ENCODE measurements around the gene DTL. TPM values are rescaled to one million over a fixed set of nuclear protein-coding genes. Genes with fewer than 3 reads are reported as not detected.

DTL gene
- total RNA-seq, 2 experiments from 2014 or later = 86.2 to 97.2 TPM

- Mint-ChIP-seq H3K4me1 (peaks cover 3% of the 10 kb centered on the region), H3K9me3 (ENCODE audit: low read depth) (no peaks in the 10 kb centered on the region), H3K4me3 (no peak overlapping the region), H3K27me3 (no peaks in the 10 kb centered on the region), H3K36me3 (peaks cover 35% of the 10 kb centered on the region), H3K27ac (no peak overlapping the region)
- CTCF ChIA-PET = interaction anchor here (1.9 kb wide), 1 partner anchor 349 kb away, joined by 4 read pairs; no protein-coding TSS in a partner anchor
- ATAC-seq = no peak
- DNase-seq = no peak
Observed at GRCh38 chr1:212108187-212108586, 72.6 kb downstream of the DTL start.

GRCh38 chr1:212108981-212109380 is 73.4 kb downstream of the DTL start:
- CTCF ChIA-PET = no interaction called here
- Mint-ChIP-seq H3K27ac (no peak overlapping the region), H3K4me1 (peaks cover 3% of the 10 kb centered on the region), H3K27me3 (no peaks in the 10 kb centered on the region), H3K4me3 (no peak overlapping the region), H3K36me3 (peaks cover 30% of the 10 kb centered on the region), H3K9me3 (ENCODE audit: low read depth) (no peaks in the 10 kb centered on the region)
- DNase-seq (no peak), ATAC-seq (no peak)

GRCh38 chr1:212109728-212110127 is 74.2 kb downstream of the DTL start:
- H3K36me3 Mint-ChIP-seq = peaks cover 24% of the 10 kb centered on the region
- no peak for DNase-seq
- H3K27ac Mint-ChIP-seq = no peak overlapping the region
- H3K9me3 Mint-ChIP-seq (ENCODE audit: low read depth) = no peaks in the 10 kb centered on the region
- CTCF ChIA-PET = no interaction called here
- H3K4me1 Mint-ChIP-seq = peaks cover 3% of the 10 kb centered on the region
- ATAC-seq = no peak
- H3K27me3 Mint-ChIP-seq = no peaks in the 10 kb centered on the region
- H3K4me3 Mint-ChIP-seq = no peak overlapping the region

GRCh38 chr1:212110617-212111016 is 75.1 kb downstream of the DTL start:
- Mint-ChIP-seq H3K36me3 (peaks cover 18% of the 10 kb centered on the region), H3K4me3 (no peak overlapping the region), H3K9me3 (ENCODE audit: low read depth) (no peaks in the 10 kb centered on the region), H3K27me3 (no peaks in the 10 kb centered on the region), H3K4me1 (peaks cover 3% of the 10 kb centered on the region), H3K27ac (no peak overlapping the region)
- DNase-seq (no peak), ATAC-seq (no peak)
- CTCF ChIA-PET = no interaction called here

- no peak overlapping the region for H3K4me3 Mint-ChIP-seq
- DNase-seq = no peak
- no peaks in the 10 kb centered on the region for H3K27me3 Mint-ChIP-seq
- no peaks in the 10 kb centered on the region for H3K9me3 Mint-ChIP-seq (ENCODE audit: low read depth)
- CTCF ChIA-PET = no interaction called here
- H3K36me3 Mint-ChIP-seq = peaks cover 11% of the 10 kb centered on the region
- ATAC-seq = no peak
- H3K27ac Mint-ChIP-seq = no peak overlapping the region
- H3K4me1 Mint-ChIP-seq = peaks cover 3% of the 10 kb centered on the region
Observed at GRCh38 chr1:212111536-212111935, 76.0 kb downstream of the DTL start.

GRCh38 chr1:212113706-212114105 is 78.2 kb downstream of the DTL start:
- H3K4me1 Mint-ChIP-seq = peaks cover under 1% of the 10 kb centered on the region
- H3K36me3 Mint-ChIP-seq = peaks cover 7% of the 10 kb centered on the region
- no peak overlapping the region for H3K27ac Mint-ChIP-seq
- DNase-seq (no peak), ATAC-seq (no peak)
- no peak overlapping the region for H3K4me3 Mint-ChIP-seq
- H3K9me3 Mint-ChIP-seq (ENCODE audit: low read depth) = no peaks in the 10 kb centered on the region
- no peaks in the 10 kb centered on the region for H3K27me3 Mint-ChIP-seq
- CTCF ChIA-PET = no interaction called here

GRCh38 chr1:212118167-212118871 is 82.8 kb downstream of the DTL start:
- Mint-ChIP-seq H3K9me3 (ENCODE audit: low read depth) (no peaks in the 10 kb centered on the region), H3K4me3 (no peak overlapping the region), H3K27ac (no peak overlapping the region), H3K4me1 (peaks cover 18% of the 10 kb centered on the region), H3K36me3 (peaks cover 7% of the 10 kb centered on the region), H3K27me3 (no peaks in the 10 kb centered on the region)
- DNase-seq = no peak
- CTCF ChIA-PET = interaction anchor here (0.8 to 1.6 kb wide), 3 partner anchors 16 to 166 kb away, joined by 3 read pairs; no protein-coding TSS in a partner anchor
- no peak for ATAC-seq

- Mint-ChIP-seq H3K27ac (no peak overlapping the region), H3K36me3 (peaks cover 7% of the 10 kb centered on the region), H3K4me1 (peaks cover 18% of the 10 kb centered on the region), H3K9me3 (ENCODE audit: low read depth) (no peaks in the 10 kb centered on the region), H3K27me3 (no peaks in the 10 kb centered on the region), H3K4me3 (no peak overlapping the region)
- DNase-seq (no peak), ATAC-seq (no peak)
- CTCF ChIA-PET = interaction anchor here (0.8 to 1.6 kb wide), 3 partner anchors 17 to 166 kb away, joined by 3 read pairs; no protein-coding TSS in a partner anchor
Observed at GRCh38 chr1:212118872-212119260, 83.3 kb downstream of the DTL start.

GRCh38 chr1:212119397-212119837 is 83.9 kb downstream of the DTL start:
- no peak overlapping the region for H3K27ac Mint-ChIP-seq
- H3K36me3 Mint-ChIP-seq = peaks cover 7% of the 10 kb centered on the region
- no peaks in the 10 kb centered on the region for H3K9me3 Mint-ChIP-seq (ENCODE audit: low read depth)
- peaks cover 18% of the 10 kb centered on the region for H3K4me1 Mint-ChIP-seq
- CTCF ChIA-PET = interaction anchor here (1.0 to 1.6 kb wide), 2 partner anchors 17 to 38 kb away, joined by 3 read pairs; no protein-coding TSS in a partner anchor
- no peak overlapping the region for H3K4me3 Mint-ChIP-seq
- DNase-seq (no peak), ATAC-seq (no peak)
- no peaks in the 10 kb centered on the region for H3K27me3 Mint-ChIP-seq

GRCh38 chr1:212119863-212120262 is 84.3 kb downstream of the DTL start:
- H3K36me3 Mint-ChIP-seq = peaks cover 4% of the 10 kb centered on the region
- H3K4me1 Mint-ChIP-seq = peaks cover 20% of the 10 kb centered on the region
- DNase-seq = no peak
- ATAC-seq = no peak
- H3K27me3 Mint-ChIP-seq = no peaks in the 10 kb centered on the region
- H3K27ac Mint-ChIP-seq = no peak overlapping the region
- H3K9me3 Mint-ChIP-seq (ENCODE audit: low read depth) = no peaks in the 10 kb centered on the region
- no peak overlapping the region for H3K4me3 Mint-ChIP-seq
- CTCF ChIA-PET = interaction anchor here (1.6 kb wide), 1 partner anchor 18 kb away, joined by 3 read pairs; no protein-coding TSS in a partner anchor

- CTCF ChIA-PET = interaction anchor here (1.5 kb wide), 1 partner anchor 334 kb away, joined by 3 read pairs; no protein-coding TSS in a partner anchor
- no peaks in the 10 kb centered on the region for H3K27me3 Mint-ChIP-seq
- H3K9me3 Mint-ChIP-seq (ENCODE audit: low read depth) = no peaks in the 10 kb centered on the region
- peaks cover 26% of the 10 kb centered on the region for H3K4me1 Mint-ChIP-seq
- H3K4me3 Mint-ChIP-seq = no peak overlapping the region
- peaks cover 4% of the 10 kb centered on the region for H3K36me3 Mint-ChIP-seq
- DNase-seq (no peak), ATAC-seq (peak; percentile 64)
- H3K27ac Mint-ChIP-seq = peak overlapping the region; percentile 54
Observed at GRCh38 chr1:212121779-212122178, 86.2 kb downstream of the DTL start.

GRCh38 chr1:212124690-212125582 is 89.4 kb downstream of the DTL start:
- peaks cover 19% of the 10 kb centered on the region for H3K36me3 Mint-ChIP-seq
- ATAC-seq (peak; percentile 66), DNase-seq (peak; percentile 45)
- H3K4me3 Mint-ChIP-seq = no peak overlapping the region
- H3K9me3 Mint-ChIP-seq (ENCODE audit: low read depth) = no peaks in the 10 kb centered on the region
- CTCF ChIA-PET = no interaction called here
- peaks cover 21% of the 10 kb centered on the region for H3K4me1 Mint-ChIP-seq
- no peaks in the 10 kb centered on the region for H3K27me3 Mint-ChIP-seq
- peak overlapping the region; percentile 13 for H3K27ac Mint-ChIP-seq

GRCh38 chr1:212125654-212126053 is 90.1 kb downstream of the DTL start:
- DNase-seq (no peak), ATAC-seq (no peak)
- peaks cover 25% of the 10 kb centered on the region for H3K36me3 Mint-ChIP-seq
- peaks cover 21% of the 10 kb centered on the region for H3K4me1 Mint-ChIP-seq
- CTCF ChIA-PET = no interaction called here
- no peak overlapping the region for H3K4me3 Mint-ChIP-seq
- no peaks in the 10 kb centered on the region for H3K27me3 Mint-ChIP-seq
- no peak overlapping the region for H3K27ac Mint-ChIP-seq
- no peaks in the 10 kb centered on the region for H3K9me3 Mint-ChIP-seq (ENCODE audit: low read depth)

All from activated CD8-positive, alpha-beta memory T cell treated with anti-CD3 and anti-CD28 coated beads, Interleukin-2, amount 10 ng/mL, durations not matched to agents 7 days and 5 days (primary cell).